Subcutaneous adipose tissue (tissue), 4 donors: ENCODE data around the gene GALR1. TPM values are rescaled to one million over a fixed set of nuclear protein-coding genes. Genes with fewer than 3 reads are reported as not detected.

ENCODE experiments used
- total RNA-seq, 4 donors: library from RNA; depleted of rRNA; stranded (reverse); fragments of >200 nt; gene quantifications; one replicate each; pipeline ENCODE4 v1.1.0, GENCODE V29; 2016
- TF ChIP-seq, protein P1 (sequence below): fragments of 450-650 bp; IDR thresholded peaks from one replicate; pipeline ENCODE4 v1.5.1; 2016; ENCODE audit warnings: low read depth, mild to moderate bottlenecking, control low read depth, antibody characterized with exemption, moderate library complexity

GALR1 gene
- total RNA-seq, 4 donors from 2014 or later: under 0.01 to 3.6 (median 0.60) TPM

DNA sequence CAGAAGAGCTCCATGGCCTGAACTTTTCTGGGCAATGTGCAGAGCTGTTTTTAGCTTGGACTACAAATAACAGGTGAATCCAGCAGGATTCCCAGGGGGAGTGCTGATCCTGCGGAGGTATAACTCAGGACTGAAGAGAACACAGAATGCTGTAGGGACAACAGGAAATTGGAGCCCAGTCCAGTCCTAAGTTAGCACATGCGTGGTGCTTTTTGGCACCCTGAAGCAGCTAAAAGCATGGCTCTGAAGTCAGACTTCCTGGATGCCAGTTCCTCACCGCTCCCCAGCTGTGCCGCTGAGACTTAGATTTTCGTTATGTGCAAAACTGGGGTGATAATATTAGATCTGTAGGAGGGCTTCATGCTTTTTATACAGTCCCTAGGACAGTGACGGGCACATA is 58.6 kb downstream of the GALR1 start:
- TF ChIP-seq, protein P1, sequence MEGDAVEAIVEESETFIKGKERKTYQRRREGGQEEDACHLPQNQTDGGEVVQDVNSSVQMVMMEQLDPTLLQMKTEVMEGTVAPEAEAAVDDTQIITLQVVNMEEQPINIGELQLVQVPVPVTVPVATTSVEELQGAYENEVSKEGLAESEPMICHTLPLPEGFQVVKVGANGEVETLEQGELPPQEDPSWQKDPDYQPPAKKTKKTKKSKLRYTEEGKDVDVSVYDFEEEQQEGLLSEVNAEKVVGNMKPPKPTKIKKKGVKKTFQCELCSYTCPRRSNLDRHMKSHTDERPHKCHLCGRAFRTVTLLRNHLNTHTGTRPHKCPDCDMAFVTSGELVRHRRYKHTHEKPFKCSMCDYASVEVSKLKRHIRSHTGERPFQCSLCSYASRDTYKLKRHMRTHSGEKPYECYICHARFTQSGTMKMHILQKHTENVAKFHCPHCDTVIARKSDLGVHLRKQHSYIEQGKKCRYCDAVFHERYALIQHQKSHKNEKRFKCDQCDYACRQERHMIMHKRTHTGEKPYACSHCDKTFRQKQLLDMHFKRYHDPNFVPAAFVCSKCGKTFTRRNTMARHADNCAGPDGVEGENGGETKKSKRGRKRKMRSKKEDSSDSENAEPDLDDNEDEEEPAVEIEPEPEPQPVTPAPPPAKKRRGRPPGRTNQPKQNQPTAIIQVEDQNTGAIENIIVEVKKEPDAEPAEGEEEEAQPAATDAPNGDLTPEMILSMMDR: no peak

DNA sequence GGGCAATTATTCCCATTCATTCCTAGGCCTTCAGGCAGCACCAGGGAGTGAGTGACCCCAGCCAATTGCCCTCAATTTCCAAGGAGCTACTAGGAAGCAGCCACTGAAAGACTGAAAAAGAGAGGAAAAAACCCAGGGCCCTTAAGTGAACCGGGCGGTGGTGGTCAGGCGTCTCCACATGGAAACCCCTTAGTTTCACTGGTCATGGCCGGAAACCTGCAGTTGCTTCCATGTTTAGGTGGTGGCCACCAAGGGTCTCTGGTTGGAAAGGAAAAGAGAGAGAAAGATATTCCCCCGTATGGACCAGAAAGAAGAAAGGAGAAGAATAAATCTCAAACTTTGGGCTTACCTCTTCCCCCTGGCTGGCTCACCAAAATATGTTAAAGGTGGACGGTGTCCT is 64.9 kb downstream of the GALR1 start:
- TF ChIP-seq, protein P1: no peak

DNA sequence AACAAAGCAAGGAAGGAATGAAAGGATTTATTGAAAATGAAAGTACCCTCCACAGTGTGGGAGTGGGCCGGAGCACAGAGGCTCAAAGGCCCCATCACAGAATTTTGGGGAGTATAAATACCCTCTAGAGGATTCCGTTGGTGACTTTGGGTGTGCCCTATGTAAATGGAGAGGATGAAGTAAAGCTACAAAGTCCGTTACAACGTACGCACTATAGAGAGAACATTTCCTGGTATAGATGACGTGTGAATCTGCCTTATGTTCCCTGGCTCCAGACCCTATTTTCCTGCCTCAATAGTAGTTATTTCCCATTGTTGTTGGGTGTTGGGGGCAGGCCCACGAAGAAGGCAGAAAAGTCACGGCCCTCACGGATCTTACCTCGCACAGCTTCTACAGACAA is 65.3 kb downstream of the GALR1 start:
- TF ChIP-seq, protein P1: no peak

DNA sequence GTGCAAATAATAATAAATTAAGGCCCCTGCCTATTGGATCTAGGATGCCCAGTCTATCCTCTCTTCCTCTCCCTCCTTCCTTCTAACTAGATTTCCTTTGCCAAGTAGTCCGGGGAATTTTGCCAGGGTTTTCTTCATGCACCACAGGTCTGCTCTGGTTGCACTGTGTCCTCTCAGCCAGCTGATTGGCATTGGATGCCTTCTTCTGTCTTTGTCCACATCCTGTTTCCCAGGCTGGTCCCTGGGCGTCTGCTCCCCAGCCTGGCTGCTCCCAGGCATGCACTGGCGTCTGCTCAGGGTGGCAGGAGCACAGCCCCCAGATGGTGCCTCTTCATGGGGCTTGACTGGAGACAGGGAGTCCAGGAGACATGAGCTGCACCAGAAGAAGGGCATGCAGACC is 66.4 kb downstream of the GALR1 start:
- TF ChIP-seq, protein P1: no peak

DNA sequence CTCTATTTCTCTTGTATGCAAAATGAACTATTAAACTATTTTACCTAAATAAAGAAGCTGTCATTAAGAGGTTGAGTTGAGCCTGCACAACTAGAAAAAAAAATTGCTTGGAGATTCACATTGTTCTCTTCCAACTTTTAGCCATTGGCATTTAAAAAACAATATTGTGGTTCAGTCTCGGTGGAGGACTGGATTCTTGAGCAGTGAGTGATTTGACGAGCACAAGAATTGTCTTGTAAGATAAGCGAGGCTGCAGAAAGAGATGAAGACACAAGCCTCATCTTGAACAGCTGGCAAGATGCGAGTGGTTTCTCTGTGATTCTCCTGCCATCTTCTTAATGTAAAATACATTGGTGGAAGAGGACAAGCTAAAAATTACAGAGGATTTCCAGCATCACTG is 67.0 kb downstream of the GALR1 start:
- TF ChIP-seq, protein P1: no peak

DNA sequence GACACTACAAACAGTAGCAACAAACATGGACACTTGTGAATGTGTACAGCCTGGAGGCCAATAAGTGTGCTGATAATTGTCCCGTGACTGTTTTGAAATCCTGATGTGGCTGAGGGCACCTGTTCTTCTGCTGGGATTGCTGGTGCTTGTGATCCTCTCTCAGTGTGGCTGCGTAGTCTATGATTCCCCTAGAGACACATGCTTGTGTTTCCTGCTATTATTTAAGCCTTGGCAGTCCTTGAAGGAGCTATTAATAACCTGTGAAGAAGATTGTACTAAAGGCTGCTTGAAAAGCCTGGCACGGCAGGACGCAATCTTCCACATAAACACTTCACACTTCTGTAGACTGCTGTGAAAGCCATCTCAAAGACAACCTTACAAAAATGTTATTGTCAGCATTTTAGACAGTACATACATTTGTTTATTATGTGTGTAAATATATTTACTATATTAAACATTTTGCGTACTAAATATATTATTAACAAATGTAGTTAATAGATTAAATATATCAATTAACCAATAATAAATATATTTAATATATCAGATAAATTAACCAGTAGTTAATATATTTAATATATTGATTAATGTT is 71.4 kb downstream of the GALR1 start:
- TF ChIP-seq, protein P1: no peak

DNA sequence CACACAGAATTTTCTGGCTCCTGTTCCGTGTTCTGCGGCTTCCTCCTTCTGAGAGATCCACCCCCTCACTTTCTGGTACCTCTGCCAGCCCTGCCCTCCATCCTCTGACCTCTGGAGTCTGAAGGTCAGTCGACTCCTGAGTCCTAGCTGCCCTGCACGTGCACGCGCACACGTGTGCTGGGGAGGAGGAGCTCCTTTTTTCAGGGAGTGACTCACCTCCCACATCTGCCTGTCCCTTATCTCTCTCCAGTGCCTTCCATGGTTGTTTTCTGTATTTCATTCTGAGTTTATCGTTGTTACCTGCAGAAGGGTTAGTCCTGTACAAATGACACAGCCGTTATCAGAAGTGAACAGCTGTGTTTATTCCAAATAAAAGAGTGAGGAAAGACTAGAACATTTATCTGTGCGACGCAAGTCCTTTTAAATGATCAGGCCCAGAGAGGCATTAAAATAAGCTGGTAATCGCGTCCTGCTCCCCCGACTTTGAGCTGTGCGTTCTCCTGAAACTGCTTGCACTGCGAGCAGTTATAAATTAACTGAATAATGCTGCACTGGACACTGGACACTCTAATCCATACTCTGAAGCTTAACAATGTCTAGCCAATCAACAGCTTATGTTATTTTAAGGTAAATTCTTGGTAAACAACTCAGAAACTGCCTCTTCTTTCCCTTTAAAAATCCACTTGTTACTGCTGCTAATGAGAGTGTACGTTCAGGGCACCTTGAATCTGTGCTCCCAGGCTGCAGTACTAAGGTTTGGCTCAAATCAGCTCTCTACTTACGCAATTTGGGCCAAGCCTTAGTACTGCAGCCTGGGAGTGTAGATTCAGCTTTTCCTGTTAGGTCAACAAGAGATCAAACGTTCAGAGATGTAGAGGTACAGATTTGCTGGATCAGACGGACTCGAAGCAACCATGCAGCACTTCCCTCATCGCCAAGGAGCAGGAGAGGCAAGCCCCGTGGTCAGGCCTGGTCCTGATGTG is 72.5 kb downstream of the GALR1 start:
- TF ChIP-seq, protein P1: no peak
